LoVo (cell line): ENCODE data around the gene MISP3.

Source experiments
- DNase-seq: peaks from one replicate; pipeline ENCODE4 v3.0.0-alpha.2; 2016; ENCODE audit warnings: low spot score

MISP3 gene

DNA sequence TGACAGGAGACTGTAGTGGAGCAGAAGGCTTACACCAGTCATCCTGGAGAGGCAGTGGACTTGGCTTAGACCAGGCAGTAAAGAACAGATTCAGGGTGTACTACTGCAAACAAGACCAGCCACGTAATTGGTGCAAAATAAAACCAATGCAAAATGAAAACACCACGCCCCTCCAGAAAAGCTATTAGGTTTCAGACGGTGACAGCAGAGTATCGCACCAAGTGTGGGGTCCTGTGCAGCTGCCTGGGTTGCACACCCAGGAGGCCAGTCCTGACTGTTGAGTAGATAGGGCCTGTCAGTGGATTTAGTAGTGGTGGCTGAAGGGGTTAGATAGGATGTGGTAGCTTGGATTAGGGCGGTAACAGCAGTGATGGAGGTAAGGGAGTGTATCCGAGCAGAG, 50.3 kb downstream of the MISP3 start:
- no peak for DNase-seq
